HCT116 (cell line): ENCODE measurements around the gene CRYGC. TPM values are rescaled to one million over a fixed set of nuclear protein-coding genes. Genes with fewer than 3 reads are reported as not detected.

Experiments used
- ATAC-seq: fragments of 200-7000 bp; cut with Tn5 transposase; 2 replicates; pipeline ENCODE4 v1.9.1; 2020; ENCODE audit warnings: mild to moderate bottlenecking, moderate library complexity
- BruUV-seq: library from RNA; stranded (reverse); fragments of 400-500 nt; replicated peaks from 2 replicates; lab custom pipeline; 2021; lab: Mats Ljungman, UMichigan
- CTCF ChIA-PET: fragments of 300-600 bp; sonication (Branson Sonifier 250); formaldehyde crosslinking; loops from one replicate; lab custom pipeline; 2021; ENCODE audit warnings: antibody characterized with exemption; lab: Charles Lee
- POLR2A ChIA-PET: fragments of 300-600, 350-600 bp; sonication (Branson Sonifier 250); formaldehyde crosslinking; loops from one replicate; lab custom pipeline; 2021; ENCODE audit warnings: antibody characterized with exemption; lab: Charles Lee
- RAD21 ChIA-PET, 2 experiments: fragments of 300-600 bp; sonication (Branson Sonifier 250); formaldehyde crosslinking; loops; one replicate each; lab custom pipeline; 2023; ENCODE audit warnings: low total read pairs in 2 of 2; ENCODE audit not compliant: uncharacterized antibody in 2 of 2, unreplicated experiment in 2 of 2, low non-redundant PET in 1 of 2; lab: Charles Lee
- DNase-seq: peaks from one replicate; pipeline ENCODE4 v3.0.0-alpha.2; 2010; ENCODE audit warnings: low read depth, low spot score
- H2AFZ ChIP-seq: fragments of 200-600 bp; shearing (Covaris generic), sonication (generic); 2 replicates; pipeline ENCODE4 v1.6.1; 2017; ENCODE audit warnings: low read depth, mixed run types, mixed read lengths, antibody characterized with exemption, low read length; ENCODE audit not compliant: poor library complexity, severe bottlenecking
- H3K27ac ChIP-seq: 2 replicates; pipeline ENCODE4 v1.5.1; 2012; ENCODE audit warnings: low read depth, low read length
- H3K27me3 ChIP-seq: fragments of 200-600 bp; sonication (generic); 2 replicates; pipeline ENCODE4 v1.6.1; 2016; ENCODE audit warnings: mixed run types, low read length, mixed read lengths; ENCODE audit not compliant: insufficient read depth
- H3K36me3 ChIP-seq, 2 experiments: fragments of 200-500 bp in 1 of 2; fragments of 200-600 bp in 1 of 2; sonication (Bioruptor generic) in 1 of 2; sonication (generic) in 1 of 2; 2 replicates each; pipeline versions ENCODE4 v1.5.1 to v1.6.1; 2014 to 2016; ENCODE audit warnings: low read length in 2 of 2, inconsistent platforms in 1 of 2, mixed read lengths in 1 of 2, mixed run types in 1 of 2; ENCODE audit not compliant: insufficient read depth in 2 of 2, control insufficient read depth in 1 of 2
- H3K4me1 ChIP-seq, 2 experiments: fragments of 200-600 bp in 1 of 2; sonication (generic) in 1 of 2; 2 replicates each; pipeline versions ENCODE4 v1.5.1 to v1.6.1; 2012 to 2017; ENCODE audit warnings: low read length in 2 of 2, inconsistent platforms in 1 of 2, mild to moderate bottlenecking in 1 of 2, mixed read lengths in 1 of 2, mixed run types in 1 of 2, moderate library complexity in 1 of 2; ENCODE audit not compliant: insufficient read depth in 2 of 2, control insufficient read depth in 1 of 2
- H3K4me2 ChIP-seq: fragments of 200-600 bp; sonication (generic); 2 replicates; pipeline ENCODE4 v1.6.1; 2017; ENCODE audit warnings: mixed run types, low read length, mixed read lengths
- H3K4me3 ChIP-seq, 2 experiments: fragments of 200-600 bp in 1 of 2; sonication (generic) in 1 of 2; replicated peaks in 1 of 2; 2 replicates each; pipeline ENCODE4 v1.5.1; 2011 to 2016; ENCODE audit warnings: low read length in 2 of 2, control low read depth in 1 of 2, low read depth in 1 of 2, mild to moderate bottlenecking in 1 of 2, mixed read lengths in 1 of 2, mixed run types in 1 of 2
- H3K79me2 ChIP-seq: fragments of 200-600 bp; sonication (generic); 2 replicates; pipeline ENCODE4 v1.6.1; 2017; ENCODE audit warnings: mild to moderate bottlenecking, mixed run types, low read length, moderate library complexity, mixed read lengths; ENCODE audit not compliant: insufficient read depth
- H3K9ac ChIP-seq: fragments of 200-600 bp; sonication (generic); 2 replicates; pipeline ENCODE4 v1.6.1; 2016; ENCODE audit warnings: low read length, mixed read lengths
- H3K9me2 ChIP-seq: fragments of 200-600 bp; sonication (generic), shearing (Covaris generic); 2 replicates; pipeline ENCODE4 v1.6.1; 2017; ENCODE audit warnings: mixed run types, mild to moderate bottlenecking, moderate library complexity; ENCODE audit not compliant: insufficient read depth
- H3K9me3 ChIP-seq, 2 experiments: fragments of 200-500 bp in 1 of 2; fragments of 200-600 bp in 1 of 2; sonication (Bioruptor generic) in 1 of 2; sonication (generic) in 1 of 2; 2 replicates each; pipeline ENCODE4 v1.6.1; 2014 to 2017; ENCODE audit warnings: low read length in 2 of 2, mixed read lengths in 2 of 2, inconsistent platforms in 1 of 2, low read depth in 1 of 2, mild to moderate bottlenecking in 1 of 2, mixed run types in 1 of 2, moderate library complexity in 1 of 2; ENCODE audit not compliant: control insufficient read depth in 1 of 2, insufficient read depth in 1 of 2
- H4K20me1 ChIP-seq: fragments of 200-600 bp; sonication (generic), shearing (Covaris generic); 2 replicates; pipeline ENCODE4 v1.6.1; 2017; ENCODE audit warnings: mixed run types, mild to moderate bottlenecking, moderate library complexity; ENCODE audit not compliant: insufficient read depth
- POLR2AphosphoS5 ChIP-seq: IDR thresholded peaks from 2 replicates; pipeline ENCODE4 v1.6.1; 2011; ENCODE audit warnings: mild to moderate bottlenecking, low read depth, low read length, moderate library complexity
- RAD21 ChIP-seq: IDR thresholded peaks from 2 replicates; pipeline ENCODE4 v1.6.1; 2012; ENCODE audit warnings: low read depth, mild to moderate bottlenecking
- YY1 ChIP-seq: IDR thresholded peaks from 2 replicates; pipeline ENCODE4 v1.6.1; 2011; ENCODE audit warnings: low read length, low read depth, moderate library complexity, mild to moderate bottlenecking; ENCODE audit not compliant: insufficient replicate concordance; ENCODE audit errors: extremely low read depth
- intact Hi-C: fragments of 100-400 bp; cut with micrococcal nuclease; formaldehyde crosslinking; loops from 2 replicates; pipeline ENCODE4 v1.10.0; 2022
- total RNA-seq: library from RNA; stranded (reverse); gene quantifications from one replicate; pipeline ENCODE4 v1.2.1, GENCODE V29; 2021; ENCODE audit not compliant: unreplicated experiment
- TF ChIP-seq, protein P1 (sequence below), 3 experiments: fragments of 200-600 bp in 1 of 3; sonication (generic) in 1 of 3; IDR thresholded peaks in 2 of 3; conservative IDR thresholded peaks in 1 of 3; 2 replicates each; pipeline ENCODE4 v1.5.1; 2012 to 2017; ENCODE audit warnings: low read depth in 2 of 3, low read length in 2 of 3, antibody characterized with exemption in 1 of 3, borderline replicate concordance in 1 of 3, control low read depth in 1 of 3, mild to moderate bottlenecking in 1 of 3, mixed read lengths in 1 of 3, mixed run types in 1 of 3, moderate library complexity in 1 of 3; ENCODE audit not compliant: insufficient read depth in 1 of 3

The CRYGC gene
- total RNA-seq, 1 experiment from 2014 or later: not detected

DNA sequence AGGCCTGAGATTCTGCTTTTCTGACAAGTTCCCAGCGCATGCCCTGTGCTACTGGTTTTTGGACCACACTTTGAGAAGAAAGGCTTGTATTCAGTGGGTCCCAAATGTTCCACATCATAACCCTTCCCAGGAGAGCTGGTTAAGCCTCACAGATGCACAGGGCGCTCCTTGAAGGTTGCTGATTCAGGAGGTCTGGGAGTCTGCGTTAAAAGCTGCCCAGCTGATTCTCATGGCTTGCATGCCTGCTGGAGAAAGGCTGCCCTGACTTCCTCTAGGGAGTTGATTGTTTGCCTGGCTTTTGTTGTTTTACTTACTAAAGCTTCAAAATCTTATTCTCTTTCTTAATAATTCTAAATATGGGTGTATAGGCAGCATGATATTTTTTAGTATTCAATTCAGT, 26.0 kb downstream of the CRYGC start (continued):
- TF ChIP-seq YY1: no peak

DNA sequence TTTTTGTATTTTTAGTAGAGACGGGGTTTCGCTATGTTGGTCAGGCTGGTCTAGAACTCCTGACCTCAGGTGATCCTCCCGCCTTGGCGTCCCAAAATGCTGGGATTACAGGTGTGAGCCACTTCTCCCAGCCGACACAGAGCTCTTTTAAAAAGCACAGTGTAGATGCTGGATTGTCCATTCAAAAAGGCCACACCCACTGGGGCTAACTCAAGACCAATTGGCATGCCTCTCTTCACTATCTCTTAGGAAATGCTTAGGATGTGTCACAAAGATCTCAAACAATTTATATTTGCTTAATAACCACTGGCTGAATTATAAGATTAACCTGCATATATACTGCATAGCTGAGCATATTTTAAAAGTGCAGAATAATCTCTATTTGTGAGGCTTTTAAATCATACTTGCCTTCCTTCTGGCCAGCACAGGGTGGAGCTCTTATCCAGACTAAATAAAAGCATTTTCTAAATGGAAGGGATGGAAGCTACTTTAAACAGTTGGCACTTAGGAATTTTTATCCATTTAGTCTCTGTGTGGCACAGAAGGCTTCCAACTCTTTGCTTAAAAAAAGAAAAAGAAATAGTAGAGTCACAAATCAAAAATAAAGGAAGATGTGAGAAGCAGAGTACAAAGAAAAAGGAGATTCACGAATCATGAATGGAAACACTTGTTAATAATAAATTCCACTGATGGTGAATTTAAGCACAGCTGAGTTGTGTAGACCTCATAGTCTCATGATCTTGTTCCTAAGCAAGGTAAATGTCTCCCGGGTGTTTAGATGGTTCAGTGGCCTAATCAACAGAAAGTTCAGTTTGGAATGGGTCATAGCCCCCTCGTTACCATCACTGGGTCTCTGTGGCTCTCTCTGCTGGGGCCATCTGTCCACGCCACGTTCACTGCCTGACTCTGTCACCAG, 27.7 kb downstream of the CRYGC start:
- Histone ChIP-seq H3K9me3 (no peaks in the 10 kb centered on the region), H3K36me3 (no peaks in the 10 kb centered on the region), H3K9ac (no peak overlapping the region), H3K79me2 (no peaks in the 10 kb centered on the region), H2AFZ (peak overlapping the region; percentile 8), H3K4me2 (peak overlapping the region; percentile 36), H3K4me1 (peaks cover 0 to 5% of the 10 kb centered on the region in 2 experiments; a peak in 1 of 4 replicates), H3K27ac (no peak overlapping the region)
- ATAC-seq: peak; percentile 91
- peak; percentile 39 for DNase-seq
- ChIA-PET RAD21 (interaction anchor here (1.1 to 1.6 kb wide), 5 partner anchors 9 to 293 kb away, joined by 3 to 12 read pairs (median 5); partner anchors contain the start of gene IDH1 (in 2 of the 2)), POLR2A (interaction anchor here (1.1 to 1.4 kb wide), 2 partner anchors 150 to 153 kb away, joined by 3 to 8 read pairs; partner anchors contain the start of gene IDH1)
- BruUV-seq: no TSS peak
- no peak for TF ChIP-seq POLR2AphosphoS5
- TF ChIP-seq, protein P1, sequence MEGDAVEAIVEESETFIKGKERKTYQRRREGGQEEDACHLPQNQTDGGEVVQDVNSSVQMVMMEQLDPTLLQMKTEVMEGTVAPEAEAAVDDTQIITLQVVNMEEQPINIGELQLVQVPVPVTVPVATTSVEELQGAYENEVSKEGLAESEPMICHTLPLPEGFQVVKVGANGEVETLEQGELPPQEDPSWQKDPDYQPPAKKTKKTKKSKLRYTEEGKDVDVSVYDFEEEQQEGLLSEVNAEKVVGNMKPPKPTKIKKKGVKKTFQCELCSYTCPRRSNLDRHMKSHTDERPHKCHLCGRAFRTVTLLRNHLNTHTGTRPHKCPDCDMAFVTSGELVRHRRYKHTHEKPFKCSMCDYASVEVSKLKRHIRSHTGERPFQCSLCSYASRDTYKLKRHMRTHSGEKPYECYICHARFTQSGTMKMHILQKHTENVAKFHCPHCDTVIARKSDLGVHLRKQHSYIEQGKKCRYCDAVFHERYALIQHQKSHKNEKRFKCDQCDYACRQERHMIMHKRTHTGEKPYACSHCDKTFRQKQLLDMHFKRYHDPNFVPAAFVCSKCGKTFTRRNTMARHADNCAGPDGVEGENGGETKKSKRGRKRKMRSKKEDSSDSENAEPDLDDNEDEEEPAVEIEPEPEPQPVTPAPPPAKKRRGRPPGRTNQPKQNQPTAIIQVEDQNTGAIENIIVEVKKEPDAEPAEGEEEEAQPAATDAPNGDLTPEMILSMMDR (IDR thresholded peaks at IDR 0.05 in 2 of 3, conservative IDR thresholded peaks at IDR 0.05 in 1 of 3; ENCODE audit: borderline replicate concordance in 1 of 3, insufficient read depth in 1 of 3, low read depth in 2 of 3, low read length in 2 of 3): peak; percentile 51 to 74 (median 67)
- TF ChIP-seq RAD21: peak; percentile 83
- TF ChIP-seq, all 23 proteins: peak for 2
- no peaks in the 10 kb centered on the region for H3K9me2 ChIP-seq
- intact Hi-C loops: loop anchor here (1.0 to 10.0 kb wide), 3 partner anchors 60 to 233 kb away; partner anchors contain the start of gene CRYGA
- no peak overlapping the region for H3K4me3 ChIP-seq
- H3K27me3 ChIP-seq: no peaks in the 10 kb centered on the region
- no peaks in the 10 kb centered on the region for H4K20me1 ChIP-seq
- CTCF ChIA-PET: interaction anchor here (1.0 to 3.9 kb wide), 12 partner anchors 12 to 1229 kb away, joined by 3 to 44 read pairs (median 4); partner anchors contain the start of genes IDH1 and PIKFYVE
